Measurements from ENCODE around the gene ARHGAP24. TPM values are rescaled to one million over a fixed set of nuclear protein-coding genes. Genes with fewer than 3 reads are reported as not detected.

The ARHGAP24 gene
- total and polyA plus RNA-seq, 4 donors = 10.0 to 79.4 (median 21.6) TPM

- TF ChIP-seq CTCF (IDR thresholded peaks at IDR 0.05; ENCODE audit: control extremely low read depth, extremely low read depth) = no peak
- DNase-seq (no peak), ATAC-seq (ENCODE audit: insufficient read depth, low FRiP score) (no peak)
- H3K4me1 ChIP-seq (ENCODE audit: control insufficient read depth in 5 of 5, insufficient read depth in 5 of 5, low read length in 5 of 5) = peaks cover 0 to 3% (median 0%) of the 10 kb centered on the region in 5 donors
- no peaks in the 10 kb centered on the region for H3K27me3 ChIP-seq (ENCODE audit: control insufficient read depth in 3 of 3, insufficient read depth in 3 of 3, low read length in 2 of 3)
- 94 to 98% methylated on average over 1 of the region's 1 CpG for WGBS, 2 donors
- H3K4me3 ChIP-seq = no peak overlapping the region
- no peaks in the 10 kb centered on the region for H3K36me3 ChIP-seq (ENCODE audit: control insufficient read depth in 4 of 4, insufficient read depth in 4 of 4, low read length in 4 of 4)
- no peak overlapping the region for H3K27ac ChIP-seq (ENCODE audit: low read depth in 1 of 2, low read length in 1 of 2)
- no peak overlapping the region for H3K9ac ChIP-seq (ENCODE audit: insufficient read depth in 1 of 2, low read length in 2 of 2)
- H3K9me3 ChIP-seq (ENCODE audit: control insufficient read depth in 4 of 4, insufficient read depth in 3 of 4, low read length in 3 of 4) = no peaks in the 10 kb centered on the region
Measured at GRCh38 chr4:85682391-85682790, 207.4 kb downstream of the ARHGAP24 start.

- ATAC-seq (ENCODE audit: insufficient read depth, low FRiP score) = no peak
Measured at GRCh38 chr4:85684676-85685075, 209.7 kb downstream of the ARHGAP24 start.

GRCh38 chr4:85686398-85686797 is 211.4 kb downstream of the ARHGAP24 start:
- ATAC-seq (ENCODE audit: insufficient read depth, low FRiP score) = no peak
- DNase-seq = no peak
- 74 to 84% methylated on average over 4 of the region's 4 CpGs for WGBS, 2 donors

More at GRCh38 chr4:85684676-85685075, 209.7 kb downstream of the ARHGAP24 start:
- Histone ChIP-seq H3K4me1 (ENCODE audit: control insufficient read depth in 5 of 5, insufficient read depth in 5 of 5, low read length in 5 of 5) (peaks cover 0 to 2% (median 0%) of the 10 kb centered on the region in 5 donors), H3K36me3 (ENCODE audit: control insufficient read depth in 4 of 4, insufficient read depth in 4 of 4, low read length in 4 of 4) (no peaks in the 10 kb centered on the region), H3K27ac (ENCODE audit: low read depth in 1 of 2, low read length in 1 of 2) (no peak overlapping the region), H3K9ac (ENCODE audit: insufficient read depth in 1 of 2, low read length in 2 of 2) (no peak overlapping the region), H3K4me3 (no peak overlapping the region), H3K9me3 (ENCODE audit: control insufficient read depth in 4 of 4, insufficient read depth in 3 of 4, low read length in 3 of 4) (no peaks in the 10 kb centered on the region), H3K27me3 (ENCODE audit: control insufficient read depth in 3 of 3, insufficient read depth in 3 of 3, low read length in 2 of 3) (no peaks in the 10 kb centered on the region)
- no peak for TF ChIP-seq CTCF (IDR thresholded peaks at IDR 0.05; ENCODE audit: control extremely low read depth, extremely low read depth)
- no peak for DNase-seq
- WGBS, 2 donors = 72 to 81% methylated on average over 1 of the region's 1 CpG

More at GRCh38 chr4:85686398-85686797, 211.4 kb downstream of the ARHGAP24 start:
- Histone ChIP-seq H3K4me3 (no peak overlapping the region), H3K4me1 (ENCODE audit: control insufficient read depth in 5 of 5, insufficient read depth in 5 of 5, low read length in 5 of 5) (no peaks in the 10 kb centered on the region), H3K9me3 (ENCODE audit: control insufficient read depth in 4 of 4, insufficient read depth in 3 of 4, low read length in 3 of 4) (no peaks in the 10 kb centered on the region), H3K9ac (ENCODE audit: insufficient read depth in 1 of 2, low read length in 2 of 2) (no peak overlapping the region), H3K27me3 (ENCODE audit: control insufficient read depth in 3 of 3, insufficient read depth in 3 of 3, low read length in 2 of 3) (no peaks in the 10 kb centered on the region), H3K36me3 (ENCODE audit: control insufficient read depth in 4 of 4, insufficient read depth in 4 of 4, low read length in 4 of 4) (no peaks in the 10 kb centered on the region), H3K27ac (ENCODE audit: low read depth in 1 of 2, low read length in 1 of 2) (no peak overlapping the region)
- TF ChIP-seq CTCF (IDR thresholded peaks at IDR 0.05; ENCODE audit: control extremely low read depth, extremely low read depth) = no peak

Data from lung (tissue), 12 donors.